Measurements from ENCODE around the gene CTAGE1.

Gene CTAGE1

DNA sequence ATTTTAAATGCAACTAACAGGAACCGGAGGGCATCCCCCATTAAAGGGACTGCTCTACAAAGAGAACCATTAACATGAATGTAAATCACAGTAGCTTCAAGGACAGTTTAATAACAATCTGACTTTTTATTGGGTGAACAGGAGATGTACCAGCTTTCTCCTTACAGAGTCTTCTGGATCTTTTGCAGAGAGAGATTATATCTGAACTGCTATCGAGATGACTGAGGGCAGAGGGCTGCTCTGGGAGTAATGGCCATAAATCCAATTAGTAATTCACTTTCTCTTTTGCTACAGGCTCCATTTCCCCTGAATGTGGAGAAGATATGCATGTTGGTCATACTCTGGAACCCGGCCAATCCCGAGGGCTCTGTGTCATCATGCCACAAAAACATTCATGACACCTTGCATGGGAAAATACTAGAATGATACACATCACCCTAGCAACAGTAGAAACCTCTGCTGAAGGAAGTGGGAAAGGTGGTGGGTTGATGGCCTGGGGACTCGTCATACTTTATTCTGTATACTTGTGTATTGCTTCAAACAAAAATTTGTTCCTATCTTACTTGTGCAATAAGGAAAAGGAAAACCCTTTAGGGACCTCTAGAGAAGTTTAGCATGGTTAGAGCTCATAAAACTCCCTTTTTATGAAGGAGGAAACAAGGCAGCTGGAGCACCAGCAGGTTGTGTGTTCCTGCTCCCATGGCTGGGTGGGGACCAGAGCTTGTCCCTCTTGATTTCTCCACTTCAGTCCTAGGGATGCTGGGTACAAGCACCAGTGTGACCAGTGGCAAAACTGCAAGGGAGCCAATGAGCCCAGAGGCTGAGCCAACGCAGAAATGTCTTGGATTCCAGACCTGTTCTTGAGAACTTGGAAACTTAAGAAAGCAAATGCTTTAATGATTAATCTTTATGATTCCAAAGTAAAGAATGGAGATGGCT lies 26.0 kb downstream of the CTAGE1 start:
- peak; percentile 55 for DNase-seq (ENCODE audit: low spot score)

DNA sequence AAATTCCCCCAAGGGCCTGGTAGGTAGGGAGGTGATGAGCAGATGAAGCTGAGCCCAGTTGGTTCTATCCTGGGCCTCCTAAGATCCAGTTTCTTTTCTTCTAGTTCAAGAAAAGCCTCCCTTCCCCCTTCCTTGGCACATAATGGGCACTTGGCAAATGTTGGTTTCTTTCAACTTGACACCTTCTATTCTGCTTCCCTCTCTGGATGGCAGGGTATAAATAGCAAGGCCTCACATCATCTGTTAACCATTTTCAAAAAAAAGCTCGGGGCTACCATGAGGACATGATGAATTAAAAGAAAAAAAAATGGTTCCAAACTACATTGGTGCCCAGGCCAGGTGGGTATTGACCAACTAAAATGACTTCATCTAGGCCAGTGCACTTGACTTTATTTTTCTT lies 29.9 kb downstream of the CTAGE1 start:
- no peak for DNase-seq (ENCODE audit: low spot score)

DNA sequence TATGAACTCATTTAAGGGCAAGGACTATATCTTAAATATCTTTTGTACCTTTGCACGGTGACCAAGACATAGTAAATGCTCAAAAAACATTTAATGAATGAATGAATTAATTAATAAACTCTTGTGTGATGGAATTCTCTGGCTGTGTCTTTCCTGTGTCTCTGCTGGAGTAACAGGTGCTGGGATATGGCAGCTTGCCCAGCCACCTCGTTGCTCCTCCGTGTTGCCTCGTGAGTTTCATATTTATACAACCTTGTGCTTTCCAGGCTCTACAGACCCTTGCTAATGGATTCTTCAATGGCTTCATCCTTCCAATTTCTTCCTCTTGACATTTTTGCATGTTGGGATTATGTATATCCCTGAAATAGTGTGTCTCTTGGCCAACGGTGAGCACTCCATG lies 30.4 kb downstream of the CTAGE1 start:
- DNase-seq (ENCODE audit: low spot score): no peak

- DNase-seq (ENCODE audit: low spot score): no peak
Measured at GRCh38 chr18:22385718-22386117, 32.0 kb downstream of the CTAGE1 start.

- DNase-seq (ENCODE audit: low spot score): peak; percentile 46
Measured at GRCh38 chr18:22378672-22379282, 38.9 kb downstream of the CTAGE1 start.

- no peak for DNase-seq (ENCODE audit: low spot score)
Measured at GRCh38 chr18:22377769-22378168, 39.9 kb downstream of the CTAGE1 start.

DNA sequence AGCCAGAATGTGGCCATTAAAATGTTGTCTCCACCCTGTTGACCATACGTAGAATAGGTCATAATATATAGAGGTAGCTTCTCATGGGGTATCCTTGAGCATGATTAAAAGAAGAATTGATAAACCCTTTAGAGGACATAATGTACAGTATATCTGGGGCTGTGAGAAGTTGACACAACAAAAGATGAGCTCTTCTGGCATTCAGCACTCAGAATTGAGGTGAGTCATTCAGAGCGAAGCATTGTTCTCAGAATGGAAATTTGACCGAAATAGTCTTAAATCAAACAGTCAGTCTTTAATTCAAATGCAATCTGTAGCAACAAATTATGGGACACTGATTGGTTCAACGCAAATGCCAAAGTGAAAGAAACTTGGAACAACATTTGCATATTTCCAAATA lies 47.3 kb downstream of the CTAGE1 start:
- no peak for DNase-seq (ENCODE audit: low spot score)

- no peak for DNase-seq (ENCODE audit: low spot score)
Measured at GRCh38 chr18:22368021-22368420, 49.7 kb downstream of the CTAGE1 start.

DNA sequence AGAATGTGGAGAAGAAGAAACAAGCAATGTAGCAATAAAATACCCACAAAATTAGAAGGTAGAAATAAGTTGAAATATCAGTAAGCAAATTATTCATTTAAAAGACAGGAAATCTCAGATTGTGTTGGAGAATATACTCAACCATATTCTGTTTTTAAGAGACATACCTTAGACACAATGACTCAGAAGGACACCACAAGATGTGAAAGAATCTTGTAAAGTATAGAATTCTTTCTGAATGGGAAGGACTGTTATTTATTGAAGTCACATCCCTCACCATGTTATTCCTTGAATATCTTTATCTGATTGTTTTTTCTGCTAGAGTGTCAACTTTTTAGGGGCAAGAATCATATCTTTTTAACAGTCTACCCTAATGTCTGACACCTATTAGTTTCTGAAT lies 50.4 kb downstream of the CTAGE1 start:
- no peak for DNase-seq (ENCODE audit: low spot score)

GRCh38 chr18:22363867-22364463 lies 53.8 kb downstream of the CTAGE1 start:
- DNase-seq (ENCODE audit: low spot score): no peak
